IMR-90 (cell line): Measurements from ENCODE around the gene C11orf21. TPM values are rescaled to one million over a fixed set of nuclear protein-coding genes. Genes with fewer than 3 reads are reported as not detected.

Experiments
- ATAC-seq: fragments of 200-7000 bp; cut with Tn5 transposase; 2 replicates; pipeline ENCODE4 v1.9.1; 2020; ENCODE audit warnings: low read depth, mild to moderate bottlenecking, moderate library complexity
- BruUV-seq: library from RNA; stranded (reverse); fragments of 400-500 nt; replicated peaks from 2 replicates; lab custom pipeline; 2021; lab: Mats Ljungman, UMichigan
- CTCF ChIA-PET: fragments of 300-600 bp; formaldehyde crosslinking; extraction: SDS; loops from one replicate; lab custom pipeline; 2021; ENCODE audit warnings: antibody characterized with exemption; lab: Yijun Ruan, JAX
- POLR2A ChIA-PET: fragments of 300-600 bp; sonication (Branson Sonifier 250); formaldehyde crosslinking; loops from one replicate; lab custom pipeline; 2022; ENCODE audit warnings: antibody characterized with exemption; ENCODE audit not compliant: unreplicated experiment; lab: Charles Lee
- DNase-seq: peaks from one replicate; pipeline ENCODE4 v3.0.0; 2013
- H2AFZ ChIP-seq: replicated peaks from 2 replicates; pipeline ENCODE3; 2013; ENCODE audit warnings: low read length, mild to moderate bottlenecking; ENCODE audit not compliant: poor library complexity
- H2AK5ac ChIP-seq: 2 replicates; pipeline ENCODE4 v1.6.1; 2013; ENCODE audit warnings: low read depth, low read length, inconsistent platforms
- H2AK9ac ChIP-seq: replicated peaks from 2 replicates; pipeline ENCODE3; 2013; ENCODE audit warnings: mild to moderate bottlenecking, low read depth, low read length, moderate library complexity; ENCODE audit not compliant: poor library complexity
- H2BK120ac ChIP-seq: 2 replicates; pipeline ENCODE4 v1.6.1; 2013; ENCODE audit warnings: low read depth, low read length, inconsistent platforms
- H2BK15ac ChIP-seq: 3 replicates; pipeline ENCODE4 v1.6.1; 2013; ENCODE audit warnings: low read depth, low read length, inconsistent platforms
- H2BK20ac ChIP-seq: 2 replicates; pipeline ENCODE4 v1.6.1; 2013; ENCODE audit warnings: low read depth, mild to moderate bottlenecking, inconsistent platforms, low read length, moderate library complexity
- H2BK5ac ChIP-seq: 2 replicates; pipeline ENCODE4 v1.6.1; 2013; ENCODE audit warnings: mild to moderate bottlenecking, low read depth, low read length, inconsistent platforms; ENCODE audit not compliant: poor library complexity, severe bottlenecking
- H3K14ac ChIP-seq: replicated peaks from 2 replicates; pipeline ENCODE4 v1.6.1; 2013; ENCODE audit warnings: low read depth, low read length, inconsistent platforms
- H3K18ac ChIP-seq: 2 replicates; pipeline ENCODE4 v1.6.1; 2013; ENCODE audit warnings: low read depth, low read length, control low read depth
- H3K23ac ChIP-seq: 2 replicates; pipeline ENCODE4 v1.6.1; 2013; ENCODE audit warnings: low read depth, low read length, inconsistent platforms
- H3K27ac ChIP-seq: 2 replicates; pipeline ENCODE4 v1.5.1; 2013; ENCODE audit warnings: mild to moderate bottlenecking, control low read depth, low read length; ENCODE audit not compliant: insufficient read depth
- H3K27me3 ChIP-seq: 2 replicates; pipeline ENCODE4 v1.6.1; 2013; ENCODE audit warnings: low read length; ENCODE audit not compliant: control insufficient read depth, insufficient read depth
- H3K36me3 ChIP-seq: 2 replicates; pipeline ENCODE4 v1.6.1; 2013; ENCODE audit warnings: low read length, mixed read lengths; ENCODE audit not compliant: control insufficient read depth, insufficient read depth
- H3K4ac ChIP-seq: 2 replicates; pipeline ENCODE4 v1.6.1; 2013; ENCODE audit warnings: low read depth, low read length, inconsistent platforms
- H3K4me1 ChIP-seq: 2 replicates; pipeline ENCODE4 v1.6.1; 2013; ENCODE audit warnings: low read length, mixed read lengths; ENCODE audit not compliant: control insufficient read depth, insufficient read depth
- H3K4me2 ChIP-seq: 2 replicates; pipeline ENCODE4 v1.6.1; 2013; ENCODE audit warnings: low read depth, mild to moderate bottlenecking, control low read depth, low read length, moderate library complexity
- H3K4me3 ChIP-seq: 2 replicates; pipeline ENCODE4 v1.5.1; 2013; ENCODE audit warnings: low read depth, mild to moderate bottlenecking, control low read depth, low read length, moderate library complexity; ENCODE audit not compliant: insufficient read depth
- H3K56ac ChIP-seq: 2 replicates; pipeline ENCODE4 v1.6.1; 2013; ENCODE audit warnings: low read length, inconsistent platforms; ENCODE audit not compliant: insufficient read depth; ENCODE audit errors: extremely low read depth
- H3K79me1 ChIP-seq, 2 experiments: 2 replicates each; pipeline ENCODE4 v1.6.1; 2013; ENCODE audit warnings: low read length in 2 of 2, inconsistent platforms in 1 of 2, low read depth in 1 of 2
- H3K9ac ChIP-seq: 2 replicates; pipeline ENCODE4 v1.6.1; 2013; ENCODE audit warnings: low read depth, low read length, control low read depth
- H3K9me1 ChIP-seq: 2 replicates; pipeline ENCODE4 v1.6.1; 2013; ENCODE audit warnings: low read length, inconsistent platforms; ENCODE audit not compliant: insufficient read depth
- H3K9me3 ChIP-seq: 2 replicates; pipeline ENCODE4 v1.6.1; 2013; ENCODE audit warnings: low read length; ENCODE audit not compliant: control insufficient read depth, insufficient read depth
- H4K20me1 ChIP-seq: 2 replicates; pipeline ENCODE4 v1.6.1; 2013; ENCODE audit warnings: low read length, inconsistent platforms; ENCODE audit not compliant: insufficient read depth
- H4K5ac ChIP-seq: 2 replicates; pipeline ENCODE4 v1.6.1; 2013; ENCODE audit warnings: mild to moderate bottlenecking, low read depth, low read length, control low read depth
- H4K8ac ChIP-seq, 2 experiments: 2 replicates each; pipeline ENCODE4 v1.6.1; 2013; ENCODE audit warnings: low read depth in 2 of 2, low read length in 2 of 2, control low read depth in 1 of 2, inconsistent platforms in 1 of 2
- H4K91ac ChIP-seq: 2 replicates; pipeline ENCODE4 v1.6.1; 2013; ENCODE audit warnings: low read depth, low read length, inconsistent platforms; ENCODE audit not compliant: insufficient read depth
- BHLHE40 ChIP-seq: fragments of 150-350 bp; IDR thresholded peaks from 2 replicates; pipeline ENCODE4 v1.6.1; 2016; ENCODE audit warnings: mild to moderate bottlenecking, low read depth, low read length
- CEBPB ChIP-seq: IDR thresholded peaks from 2 replicates; pipeline ENCODE4 v1.6.1; 2012; ENCODE audit warnings: low read depth, low read length, improper control_type of control experiment
- CHD1 ChIP-seq: IDR thresholded peaks from 2 replicates; pipeline ENCODE4 v1.6.1; 2012; ENCODE audit warnings: low read depth, low read length, improper control_type of control experiment
- FOS ChIP-seq: fragments of 150-350 bp; IDR thresholded peaks from 2 replicates; pipeline ENCODE4 v1.6.1; 2016; ENCODE audit warnings: low read depth, low read length
- MAFK ChIP-seq: IDR thresholded peaks from 2 replicates; pipeline ENCODE4 v1.6.1; 2012; ENCODE audit warnings: low read depth, low read length, improper control_type of control experiment
- MAZ ChIP-seq: IDR thresholded peaks from 2 replicates; pipeline ENCODE4 v1.6.1; 2012; ENCODE audit warnings: low read depth, mild to moderate bottlenecking, low read length, improper control_type of control experiment, moderate library complexity, borderline replicate concordance
- MXI1 ChIP-seq: IDR thresholded peaks from 2 replicates; pipeline ENCODE4 v1.6.1; 2012; ENCODE audit warnings: low read depth, mild to moderate bottlenecking, low read length, moderate library complexity, borderline replicate concordance
- NFE2L2 ChIP-seq: fragments of 150-350 bp; IDR thresholded peaks from 2 replicates; pipeline ENCODE4 v1.6.1; 2016; ENCODE audit warnings: low read depth, mild to moderate bottlenecking, low read length
- POLR2A ChIP-seq: IDR thresholded peaks from 2 replicates; pipeline ENCODE4 v1.6.1; 2012; ENCODE audit warnings: mild to moderate bottlenecking, low read depth, low read length
- RAD21 ChIP-seq: IDR thresholded peaks from 2 replicates; pipeline ENCODE4 v1.6.1; 2012; ENCODE audit warnings: low read length, improper control_type of control experiment
- RCOR1 ChIP-seq: IDR thresholded peaks from 2 replicates; pipeline ENCODE4 v1.6.1; 2012; ENCODE audit warnings: mild to moderate bottlenecking, low read length, improper control_type of control experiment; ENCODE audit not compliant: insufficient replicate concordance
- RFX5 ChIP-seq: IDR thresholded peaks from 2 replicates; pipeline ENCODE4 v1.8.0; 2012; ENCODE audit warnings: low read depth, mild to moderate bottlenecking, low read length, moderate library complexity
- SMC3 ChIP-seq: fragments of 150-350 bp; IDR thresholded peaks from 2 replicates; pipeline ENCODE4 v1.6.1; 2016; ENCODE audit warnings: low read depth, mild to moderate bottlenecking, antibody characterized with exemption, low read length, moderate library complexity
- WGBS, 2 experiments: methylation state at CpG; one replicate each; pipeline versions ENCODE4 v1.1.5 to v1.1.7; 2013; ENCODE audit warnings: missing lambda C conversion rate in 2 of 2; ENCODE audit not compliant: insufficient read length in 1 of 2; ENCODE audit errors: extremely low coverage in 2 of 2; 5-methylcytosine and 5-hydroxymethylcytosine counted together
- dilution Hi-C: fragments of 300-500 bp; cut with HindIII; formaldehyde crosslinking; loops from one replicate; pipeline ENCODE4 v1.14.3; 2018; ENCODE audit warnings: low sequenced_read_pairs; ENCODE audit not compliant: unreplicated experiment
- in situ Hi-C: fragments of 300-500 bp; cut with MboI; formaldehyde crosslinking; loops from 3 replicates; pipeline ENCODE4 v1.14.3; 2019; ENCODE audit warnings: low sequenced_read_pairs, inconsistent platforms, mixed read lengths
- intact Hi-C: fragments of 100-400 bp; cut with micrococcal nuclease; formaldehyde crosslinking; loops from 2 replicates; pipeline ENCODE4 v1.10.0; 2022
- polyA plus RNA-seq, 3 experiments: library from polyadenylated mRNA; depleted of rRNA; stranded (reverse); fragments of >200 nt; gene quantifications; 2 replicates each; pipeline ENCODE4 v1.2.3, GENCODE V29; 2012; ENCODE audit warnings: low replicate concordance in 1 of 3
- total RNA-seq: library from RNA; depleted of rRNA; stranded (reverse); fragments of >200 nt; gene quantifications from 2 replicates; pipeline ENCODE4 v1.2.3, GENCODE V29; 2012
- TF ChIP-seq, protein P1 (sequence below): fragments of 150-350 bp; IDR thresholded peaks from 2 replicates; pipeline ENCODE4 v1.6.1; 2016; ENCODE audit warnings: low read depth, mild to moderate bottlenecking, low read length, moderate library complexity, borderline replicate concordance
- TF ChIP-seq, protein P2 (sequence below): fragments of 150-350 bp; IDR thresholded peaks from 2 replicates; pipeline ENCODE4 v1.6.1; 2017; ENCODE audit warnings: mild to moderate bottlenecking, antibody characterized with exemption, low read length, low read depth
- TF ChIP-seq, protein P3 (sequence below): conservative IDR thresholded peaks from 2 replicates; pipeline ENCODE4 v1.5.1; 2012; ENCODE audit warnings: mild to moderate bottlenecking, low read depth, low read length, improper control_type of control experiment

The C11orf21 gene
- total and polyA plus RNA-seq, 2 of the 4 experiments (the other 2 are of a cell fraction) = not detected

DNA sequence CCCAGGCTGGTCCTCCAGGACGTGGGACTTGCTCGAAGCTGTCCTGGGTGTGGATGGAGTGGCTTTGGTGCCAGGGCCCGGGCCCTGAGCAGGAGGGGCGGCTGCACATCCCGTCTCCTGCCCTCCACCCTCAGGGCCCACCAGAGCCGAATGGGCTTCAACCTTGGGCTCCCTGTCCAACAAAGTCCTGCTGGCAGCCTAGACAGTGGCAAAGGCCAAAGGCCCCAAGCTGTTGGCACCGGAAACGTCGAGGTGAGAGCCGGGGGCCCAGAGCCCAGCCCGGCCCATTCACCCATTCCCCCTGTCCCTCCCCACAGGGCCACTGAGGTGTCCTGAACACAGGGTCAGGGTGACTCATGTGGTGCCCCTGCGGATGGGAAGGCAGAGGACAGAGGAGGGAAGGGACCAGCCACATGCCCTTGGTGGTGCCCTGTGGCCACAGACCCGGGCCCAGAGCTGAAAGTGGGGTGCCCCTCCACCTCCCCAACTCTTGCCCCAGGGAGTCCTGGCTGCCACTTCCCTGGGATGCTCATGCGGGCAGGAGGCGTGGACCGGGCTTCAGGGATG, 9.2 kb upstream of the C11orf21 start:
- POLR2A ChIA-PET = no interaction called here
- BruUV-seq = no TSS peak

More for the DNA sequence above, 9.2 kb upstream of the C11orf21 start:
- no peak overlapping the region for H3K4me3 ChIP-seq
- WGBS, 2 experiments = 80% methylated on average over 1 of the region's 16 CpGs; no CpG with 5 or more reads in 1 of the 2 experiments
- H3K27me3 ChIP-seq = no peaks in the 10 kb centered on the region
- TF ChIP-seq CHD1 = no peak
- TF ChIP-seq, protein P1, sequence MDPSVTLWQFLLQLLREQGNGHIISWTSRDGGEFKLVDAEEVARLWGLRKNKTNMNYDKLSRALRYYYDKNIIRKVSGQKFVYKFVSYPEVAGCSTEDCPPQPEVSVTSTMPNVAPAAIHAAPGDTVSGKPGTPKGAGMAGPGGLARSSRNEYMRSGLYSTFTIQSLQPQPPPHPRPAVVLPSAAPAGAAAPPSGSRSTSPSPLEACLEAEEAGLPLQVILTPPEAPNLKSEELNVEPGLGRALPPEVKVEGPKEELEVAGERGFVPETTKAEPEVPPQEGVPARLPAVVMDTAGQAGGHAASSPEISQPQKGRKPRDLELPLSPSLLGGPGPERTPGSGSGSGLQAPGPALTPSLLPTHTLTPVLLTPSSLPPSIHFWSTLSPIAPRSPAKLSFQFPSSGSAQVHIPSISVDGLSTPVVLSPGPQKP = no peak
- TF ChIP-seq RFX5 = no peak
- TF ChIP-seq CEBPB = no peak
- no peak for TF ChIP-seq RCOR1
- no peak for TF ChIP-seq NFE2L2
- TF ChIP-seq, protein P2, sequence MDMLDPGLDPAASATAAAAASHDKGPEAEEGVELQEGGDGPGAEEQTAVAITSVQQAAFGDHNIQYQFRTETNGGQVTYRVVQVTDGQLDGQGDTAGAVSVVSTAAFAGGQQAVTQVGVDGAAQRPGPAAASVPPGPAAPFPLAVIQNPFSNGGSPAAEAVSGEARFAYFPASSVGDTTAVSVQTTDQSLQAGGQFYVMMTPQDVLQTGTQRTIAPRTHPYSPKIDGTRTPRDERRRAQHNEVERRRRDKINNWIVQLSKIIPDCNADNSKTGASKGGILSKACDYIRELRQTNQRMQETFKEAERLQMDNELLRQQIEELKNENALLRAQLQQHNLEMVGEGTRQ = no peak
- no peak for TF ChIP-seq MXI1
- TF ChIP-seq FOS = no peak
- no peak for TF ChIP-seq MAFK
- no peak for TF ChIP-seq BHLHE40
- TF ChIP-seq RAD21 = no peak
- TF ChIP-seq, protein P3, sequence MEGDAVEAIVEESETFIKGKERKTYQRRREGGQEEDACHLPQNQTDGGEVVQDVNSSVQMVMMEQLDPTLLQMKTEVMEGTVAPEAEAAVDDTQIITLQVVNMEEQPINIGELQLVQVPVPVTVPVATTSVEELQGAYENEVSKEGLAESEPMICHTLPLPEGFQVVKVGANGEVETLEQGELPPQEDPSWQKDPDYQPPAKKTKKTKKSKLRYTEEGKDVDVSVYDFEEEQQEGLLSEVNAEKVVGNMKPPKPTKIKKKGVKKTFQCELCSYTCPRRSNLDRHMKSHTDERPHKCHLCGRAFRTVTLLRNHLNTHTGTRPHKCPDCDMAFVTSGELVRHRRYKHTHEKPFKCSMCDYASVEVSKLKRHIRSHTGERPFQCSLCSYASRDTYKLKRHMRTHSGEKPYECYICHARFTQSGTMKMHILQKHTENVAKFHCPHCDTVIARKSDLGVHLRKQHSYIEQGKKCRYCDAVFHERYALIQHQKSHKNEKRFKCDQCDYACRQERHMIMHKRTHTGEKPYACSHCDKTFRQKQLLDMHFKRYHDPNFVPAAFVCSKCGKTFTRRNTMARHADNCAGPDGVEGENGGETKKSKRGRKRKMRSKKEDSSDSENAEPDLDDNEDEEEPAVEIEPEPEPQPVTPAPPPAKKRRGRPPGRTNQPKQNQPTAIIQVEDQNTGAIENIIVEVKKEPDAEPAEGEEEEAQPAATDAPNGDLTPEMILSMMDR = no peak
- TF ChIP-seq POLR2A = no peak
- no peak for TF ChIP-seq MAZ
- TF ChIP-seq SMC3 = no peak
- no peak overlapping the region for H3K27ac ChIP-seq
- H2BK120ac ChIP-seq = no peak overlapping the region
- H4K5ac ChIP-seq = no peak overlapping the region
- no peak overlapping the region for H3K23ac ChIP-seq
- H2AK5ac ChIP-seq = no peak overlapping the region
- H4K8ac ChIP-seq = no peak overlapping the region
- H3K9me1 ChIP-seq = peaks cover 7% of the 10 kb centered on the region
- dilution Hi-C loops (no loop called here), intact Hi-C loops (no loop called here), in situ Hi-C loops (loop anchor here (5.0 kb wide), 1 partner anchor 106 kb away; no protein-coding TSS in a partner anchor)
- no peak overlapping the region for H2BK20ac ChIP-seq
- H3K4me2 ChIP-seq = no peak overlapping the region
- peak overlapping the region; percentile 58 for H2AFZ ChIP-seq
- ATAC-seq (no peak), DNase-seq (no peak)
- H2AK9ac ChIP-seq = peak overlapping the region; percentile 55
- H2BK15ac ChIP-seq = no peak overlapping the region
- H3K36me3 ChIP-seq = no peaks in the 10 kb centered on the region
- no peak overlapping the region for H3K4ac ChIP-seq
- no peak overlapping the region for H2BK5ac ChIP-seq
- H4K20me1 ChIP-seq = peaks cover 2% of the 10 kb centered on the region; the same call in 1 of the 2 replicates
- H3K14ac ChIP-seq = no peak overlapping the region
- H4K91ac ChIP-seq = no peak overlapping the region
- H3K9ac ChIP-seq = no peak overlapping the region
- H3K79me1 ChIP-seq = no peaks in the 10 kb centered on the region
- CTCF ChIA-PET = no interaction called here
- H3K4me1 ChIP-seq = peaks cover 26% of the 10 kb centered on the region
- no peaks in the 10 kb centered on the region for H3K9me3 ChIP-seq
- H3K18ac ChIP-seq = no peak overlapping the region
- H3K56ac ChIP-seq = no peak overlapping the region
